Mesodermal cell (in vitro differentiated cells): Measurements from ENCODE around the gene SRRM4. TPM values are rescaled to one million over a fixed set of nuclear protein-coding genes. Genes with fewer than 3 reads are reported as not detected.

Experiments used
- H3K27ac ChIP-seq: 2 replicates; pipeline ENCODE4 v1.7.0; 2013; ENCODE audit warnings: mild to moderate bottlenecking, low read depth, low read length, moderate library complexity; ENCODE audit not compliant: severe bottlenecking
- H3K36me3 ChIP-seq: 2 replicates; pipeline ENCODE4 v1.7.1; 2013; ENCODE audit warnings: mild to moderate bottlenecking, low read length, moderate library complexity; ENCODE audit not compliant: control insufficient read depth, insufficient read depth
- H3K4me1 ChIP-seq: one replicate; pipeline ENCODE4 v1.7.1; 2013; ENCODE audit warnings: mild to moderate bottlenecking, low read length; ENCODE audit not compliant: insufficient read depth, control insufficient read depth, poor library complexity, severe bottlenecking
- H3K4me3 ChIP-seq: 2 replicates; pipeline ENCODE4 v1.7.0; 2013; ENCODE audit warnings: low read length, control low read depth, mild to moderate bottlenecking; ENCODE audit not compliant: insufficient read depth, poor library complexity, severe bottlenecking; ENCODE audit errors: extremely low read depth
- H3K9me3 ChIP-seq: 2 replicates; pipeline ENCODE4 v1.7.1; 2013; ENCODE audit warnings: mild to moderate bottlenecking, low read length, moderate library complexity; ENCODE audit not compliant: control insufficient read depth
- WGBS, 2 experiments: methylation state at CpG; one replicate each; pipeline ENCODE4 v1.1.5; 2013; ENCODE audit warnings: missing lambda C conversion rate in 2 of 2; ENCODE audit not compliant: insufficient coverage in 2 of 2; 5-methylcytosine and 5-hydroxymethylcytosine counted together
- polyA plus RNA-seq, 2 experiments: library from polyadenylated mRNA; stranded (reverse); fragments of 50-300 nt; gene quantifications; one replicate each; pipeline ENCODE4 v1.2.3, GENCODE V29; 2013

Gene SRRM4, protein sequence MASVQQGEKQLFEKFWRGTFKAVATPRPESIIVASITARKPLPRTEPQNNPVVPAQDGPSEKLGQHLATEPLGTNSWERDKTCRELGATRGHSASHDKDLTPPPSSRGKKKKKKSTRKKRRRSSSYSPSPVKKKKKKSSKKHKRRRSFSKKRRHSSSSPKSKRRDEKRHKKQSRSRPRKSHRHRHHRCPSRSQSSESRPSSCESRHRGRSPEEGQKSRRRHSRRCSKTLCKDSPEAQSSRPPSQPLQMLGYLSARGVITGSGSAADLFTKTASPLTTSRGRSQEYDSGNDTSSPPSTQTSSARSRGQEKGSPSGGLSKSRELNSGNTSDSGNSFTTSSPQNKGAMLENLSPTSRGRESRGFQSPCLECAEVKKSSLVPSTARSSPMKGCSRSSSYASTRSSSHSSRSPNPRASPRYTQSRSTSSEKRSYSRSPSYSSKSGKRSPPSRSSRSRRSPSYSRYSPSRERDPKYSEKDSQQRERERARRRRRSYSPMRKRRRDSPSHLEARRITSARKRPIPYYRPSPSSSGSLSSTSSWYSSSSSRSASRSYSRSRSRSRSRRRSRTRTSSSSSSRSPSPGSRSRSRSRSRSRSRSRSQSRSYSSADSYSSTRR
- 0.48 TPM for polyA plus RNA-seq (2013, experiment 1 of 2)
- polyA plus RNA-seq (2013, experiment 2 of 2) = 0.20 TPM

DNA sequence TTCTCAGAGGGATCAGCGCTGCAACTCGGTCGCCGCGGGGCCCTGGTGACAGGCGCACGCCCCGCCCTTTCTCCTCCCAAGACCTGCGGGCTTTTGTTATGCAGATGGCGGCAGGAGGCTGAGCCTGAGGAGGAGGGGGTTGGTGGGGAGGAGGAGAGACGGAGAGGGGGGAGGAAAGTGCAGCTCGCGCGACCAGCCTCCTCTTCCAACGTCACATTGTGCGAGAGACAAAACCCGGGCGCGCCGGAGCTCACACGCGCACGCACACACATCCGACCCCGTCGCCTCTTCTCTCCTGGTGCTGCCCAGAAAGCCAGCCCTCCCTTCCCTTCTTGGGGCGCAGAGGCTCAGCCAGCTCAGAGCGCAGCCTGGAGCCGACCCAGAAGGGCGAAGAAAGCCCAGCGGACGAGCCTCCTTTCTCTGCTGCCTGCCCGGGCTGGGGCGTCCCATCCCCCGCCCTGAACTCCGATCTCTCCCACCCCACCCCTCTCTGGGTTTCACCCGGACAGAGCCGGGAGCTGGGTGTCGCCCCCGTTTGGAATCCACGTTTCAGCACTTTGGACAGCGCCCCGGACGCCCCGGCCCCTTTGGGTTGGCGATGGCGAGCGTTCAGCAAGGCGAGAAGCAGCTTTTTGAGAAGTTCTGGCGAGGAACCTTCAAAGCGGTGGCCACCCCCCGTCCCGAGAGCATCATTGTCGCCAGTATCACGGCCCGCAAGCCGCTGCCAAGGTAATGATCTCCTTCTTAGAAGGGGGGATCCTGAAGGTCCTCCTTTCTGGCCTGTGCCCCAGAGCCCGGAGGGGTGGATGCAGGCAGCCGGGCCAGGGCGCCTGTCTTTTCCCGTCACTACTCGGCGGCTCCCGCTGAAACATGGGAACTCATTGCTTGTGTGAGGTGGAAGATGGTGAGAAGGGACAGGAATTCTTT is at the start of gene SRRM4:
Gene SRRM4, plus strand, starts transcription at position 257 of the 927 bp plus-strand sequence. Its CDS starts 342 bp downstream, at position 599.
- Histone ChIP-seq H3K4me1 (peaks cover 13% of the 10 kb centered on the region), H3K27ac (no peak within 1 kb of the TSS), H3K36me3 (no peaks in the 10 kb centered on the region), H3K9me3 (no peaks in the 10 kb centered on the region), H3K4me3 (peak within 1 kb of the TSS; percentile 26)
- 1 to 2% methylated on average over 21 to 46 of the region's 64 CpGs for WGBS, 2 experiments

DNA sequence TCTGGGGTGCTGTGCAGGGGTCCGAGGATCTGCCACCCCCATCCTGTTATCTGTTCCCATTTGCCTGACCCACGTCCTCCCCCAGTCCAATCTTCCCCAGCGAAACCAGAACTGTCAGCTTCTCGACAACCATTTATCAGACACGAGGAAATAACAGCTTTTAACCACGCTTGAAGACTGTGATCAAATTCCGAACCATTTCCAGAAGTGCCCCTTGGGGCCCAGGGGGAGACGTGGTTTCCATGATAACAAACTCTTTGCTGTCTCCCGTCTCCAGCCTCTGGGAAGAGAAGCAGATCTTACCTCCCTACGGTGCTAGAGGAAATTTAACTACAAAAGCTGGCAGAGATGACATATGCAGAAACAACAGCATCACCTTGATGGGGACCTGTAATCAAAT is 35.1 kb upstream of the SRRM4 start:
- H3K4me1 ChIP-seq = no peaks in the 10 kb centered on the region
- H3K36me3 ChIP-seq = no peaks in the 10 kb centered on the region
- no peak overlapping the region for H3K4me3 ChIP-seq
- H3K9me3 ChIP-seq = no peaks in the 10 kb centered on the region
- 82 to 85% methylated on average over 9 to 10 of the region's 10 CpGs for WGBS, 2 experiments
- H3K27ac ChIP-seq = no peak overlapping the region

DNA sequence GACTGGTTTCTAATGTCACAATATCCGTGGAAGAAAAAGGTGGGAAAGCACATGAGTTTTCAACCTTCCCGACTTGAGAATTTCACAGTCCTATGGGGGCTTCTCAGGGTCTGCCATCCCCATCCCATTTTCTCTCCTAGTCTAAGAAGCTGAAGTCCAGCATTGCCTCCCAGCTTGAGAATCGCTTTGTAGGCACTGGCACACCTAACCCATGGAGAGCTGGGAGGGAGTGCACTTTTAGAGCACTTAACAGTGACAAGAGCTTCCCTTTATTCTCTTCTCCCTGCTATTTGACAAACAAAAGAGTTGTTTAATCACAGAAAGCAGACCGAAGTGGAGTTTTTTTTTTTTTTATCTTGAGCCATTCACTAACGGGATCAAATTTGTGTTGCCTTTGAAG is 22.8 kb upstream of the SRRM4 start:
- Histone ChIP-seq H3K4me1 (no peaks in the 10 kb centered on the region), H3K27ac (no peak overlapping the region), H3K4me3 (no peak overlapping the region), H3K9me3 (peaks cover 4% of the 10 kb centered on the region), H3K36me3 (no peaks in the 10 kb centered on the region)
- WGBS, 2 experiments = 20 to 38% methylated on average over 1 to 2 of the region's 5 CpGs

DNA sequence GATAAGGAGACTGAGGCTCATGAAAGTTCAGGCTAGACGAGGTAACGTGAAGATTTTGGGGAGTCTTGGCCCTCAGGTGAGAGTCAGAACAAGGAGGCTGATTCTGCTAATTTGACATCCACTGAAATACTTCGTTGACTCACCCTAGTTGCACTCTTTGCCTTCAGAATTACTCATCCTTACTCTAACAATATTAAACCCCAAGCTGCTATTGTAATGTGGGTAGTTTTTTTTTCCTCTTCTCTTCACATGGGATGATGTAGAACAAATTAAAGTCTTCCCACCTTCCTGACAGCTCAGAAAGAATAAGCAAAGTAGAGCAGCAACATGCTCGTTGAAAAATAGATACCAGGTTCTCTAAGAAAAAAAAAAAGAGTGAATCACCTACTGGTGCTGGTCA is 22.0 kb upstream of the SRRM4 start:
- Histone ChIP-seq H3K27ac (no peak overlapping the region), H3K4me3 (no peak overlapping the region), H3K36me3 (no peaks in the 10 kb centered on the region), H3K9me3 (peaks cover 4% of the 10 kb centered on the region), H3K4me1 (no peaks in the 10 kb centered on the region)
- 100% methylated on average over 2 of the region's 4 CpGs; no CpG with 5 or more reads in 1 of the 2 experiments for WGBS, 2 experiments

DNA sequence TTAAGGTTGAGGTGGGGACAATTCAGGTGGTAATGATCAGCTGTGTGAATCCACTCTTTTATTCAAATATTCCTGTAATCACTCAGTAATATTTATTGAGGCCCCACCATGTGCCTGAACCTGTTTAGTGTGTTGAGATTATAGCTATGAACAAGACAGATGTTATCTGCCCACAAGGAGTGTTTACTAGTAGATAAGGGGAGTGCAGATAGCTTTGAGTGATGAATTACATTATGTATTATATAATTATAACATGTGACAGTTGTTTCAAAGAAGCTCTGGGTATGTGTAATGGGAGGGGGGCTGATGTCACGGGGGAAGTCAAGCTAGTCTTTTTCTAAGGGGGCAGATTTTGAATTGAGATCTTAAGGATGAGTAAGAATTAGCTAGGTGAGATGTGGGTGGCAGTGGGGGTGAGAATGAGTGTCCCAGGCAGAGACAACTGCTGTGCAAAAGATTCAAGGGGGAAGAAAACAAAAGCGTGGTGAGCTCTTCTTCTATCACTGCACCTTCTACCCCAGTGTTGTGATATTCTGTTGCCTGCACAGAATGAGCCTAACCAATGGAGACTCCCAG is 21.3 kb upstream of the SRRM4 start:
- no CpG with 5 or more reads among the region's 2 CpGs for WGBS, 2 experiments
- Histone ChIP-seq H3K27ac (no peak overlapping the region), H3K36me3 (no peaks in the 10 kb centered on the region), H3K4me3 (no peak overlapping the region), H3K4me1 (no peaks in the 10 kb centered on the region), H3K9me3 (peaks cover 4% of the 10 kb centered on the region)

DNA sequence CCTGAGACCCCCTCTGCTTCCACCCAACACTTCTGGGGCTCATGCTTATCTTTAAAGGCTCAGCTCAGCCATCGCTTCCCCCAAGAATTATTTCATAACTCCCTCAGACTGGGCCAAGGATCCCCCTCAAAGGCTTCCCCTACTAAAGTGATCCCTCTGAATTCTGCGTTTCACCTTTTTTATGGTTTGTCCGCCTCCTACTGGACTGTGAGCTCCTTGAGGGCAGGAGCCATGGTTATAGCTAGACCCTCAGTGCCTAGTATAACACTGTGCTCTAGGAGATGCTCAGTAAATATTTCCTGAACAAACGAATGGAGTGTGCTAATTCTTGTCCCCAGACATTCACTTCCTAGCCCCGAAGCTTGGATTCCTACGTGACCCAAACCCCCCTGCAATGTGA is 20.5 kb upstream of the SRRM4 start:
- no peaks in the 10 kb centered on the region for H3K36me3 ChIP-seq
- no peaks in the 10 kb centered on the region for H3K4me1 ChIP-seq
- H3K4me3 ChIP-seq = no peak overlapping the region
- WGBS, 2 experiments = 70% methylated on average over 5 to 6 of the region's 6 CpGs
- no peak overlapping the region for H3K27ac ChIP-seq
- peaks cover 4% of the 10 kb centered on the region for H3K9me3 ChIP-seq

DNA sequence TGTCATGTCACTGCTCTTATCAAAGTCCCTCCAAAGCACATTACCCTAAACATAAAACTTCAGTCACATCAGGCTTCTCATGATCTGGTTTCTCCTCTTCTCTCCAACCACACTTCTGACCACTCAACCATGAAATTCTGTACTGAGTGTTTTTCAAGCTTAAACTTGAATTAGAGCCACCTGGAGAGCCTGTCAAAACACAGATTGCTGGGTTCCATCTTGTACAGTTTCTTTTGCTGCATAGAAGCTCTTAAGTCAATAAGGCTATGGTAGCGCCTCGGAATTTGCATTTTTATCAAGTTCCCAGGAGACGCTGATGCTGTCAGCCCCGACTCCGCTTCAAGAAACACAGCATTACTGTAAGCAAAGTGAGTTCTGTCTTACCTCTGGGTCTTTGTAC is 16.4 kb upstream of the SRRM4 start:
- no peak overlapping the region for H3K27ac ChIP-seq
- no peaks in the 10 kb centered on the region for H3K4me1 ChIP-seq
- peaks cover 4% of the 10 kb centered on the region for H3K9me3 ChIP-seq
- 81 to 83% methylated on average over 5 of the region's 5 CpGs for WGBS, 2 experiments
- H3K36me3 ChIP-seq = no peaks in the 10 kb centered on the region
- H3K4me3 ChIP-seq = no peak overlapping the region

DNA sequence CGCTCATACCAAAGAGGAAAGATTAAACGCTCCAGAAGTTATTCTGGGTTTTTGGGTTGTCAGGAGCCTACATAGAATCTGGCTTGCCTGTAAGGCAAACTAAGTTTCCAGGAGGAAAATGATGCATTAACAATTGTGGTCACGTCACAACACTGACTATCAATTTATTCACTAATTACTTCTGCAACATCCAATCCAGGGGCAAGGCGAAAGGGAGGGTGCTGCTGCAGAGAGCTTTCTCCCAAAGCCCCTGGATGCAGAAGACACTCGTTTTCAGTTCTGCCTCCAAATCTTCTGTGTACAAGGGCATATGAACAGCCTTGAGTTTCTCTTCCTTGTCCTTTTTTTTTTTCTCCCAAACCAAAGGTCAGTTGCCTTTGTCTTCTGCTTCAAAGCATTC is 10.5 kb upstream of the SRRM4 start:
- H3K9me3 ChIP-seq = no peaks in the 10 kb centered on the region
- H3K27ac ChIP-seq = no peak overlapping the region
- WGBS, 2 experiments = 60% methylated on average over 3 of the region's 5 CpGs

DNA sequence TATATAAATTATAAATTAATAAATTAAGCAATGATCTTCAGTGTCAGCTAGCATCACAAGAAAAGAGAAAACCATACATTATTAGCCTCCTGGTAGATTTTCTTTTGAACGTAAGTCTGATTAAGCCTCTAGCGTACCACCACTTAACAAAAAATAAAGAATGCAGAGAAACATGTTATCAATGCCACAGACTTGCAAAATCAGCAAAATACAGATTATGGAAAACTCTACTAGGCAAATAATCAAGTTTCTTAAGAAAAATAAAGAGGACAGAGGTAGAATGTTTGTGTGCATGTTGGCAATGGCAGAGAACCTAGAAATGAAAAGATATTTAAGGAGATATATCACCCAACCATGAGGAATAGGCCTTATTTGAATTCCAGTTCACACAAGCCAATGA is 8.4 kb upstream of the SRRM4 start:
- Histone ChIP-seq H3K27ac (no peak overlapping the region), H3K4me3 (no peak overlapping the region), H3K9me3 (no peaks in the 10 kb centered on the region), H3K4me1 (no peaks in the 10 kb centered on the region), H3K36me3 (no peaks in the 10 kb centered on the region)
- WGBS, 2 experiments = 100% methylated on average over 2 of the region's 2 CpGs; no CpG with 5 or more reads in 1 of the 2 experiments

More for the DNA sequence above, 10.5 kb upstream of the SRRM4 start:
- H3K4me3 ChIP-seq = no peak overlapping the region
- no peaks in the 10 kb centered on the region for H3K36me3 ChIP-seq
- H3K4me1 ChIP-seq = no peaks in the 10 kb centered on the region

DNA sequence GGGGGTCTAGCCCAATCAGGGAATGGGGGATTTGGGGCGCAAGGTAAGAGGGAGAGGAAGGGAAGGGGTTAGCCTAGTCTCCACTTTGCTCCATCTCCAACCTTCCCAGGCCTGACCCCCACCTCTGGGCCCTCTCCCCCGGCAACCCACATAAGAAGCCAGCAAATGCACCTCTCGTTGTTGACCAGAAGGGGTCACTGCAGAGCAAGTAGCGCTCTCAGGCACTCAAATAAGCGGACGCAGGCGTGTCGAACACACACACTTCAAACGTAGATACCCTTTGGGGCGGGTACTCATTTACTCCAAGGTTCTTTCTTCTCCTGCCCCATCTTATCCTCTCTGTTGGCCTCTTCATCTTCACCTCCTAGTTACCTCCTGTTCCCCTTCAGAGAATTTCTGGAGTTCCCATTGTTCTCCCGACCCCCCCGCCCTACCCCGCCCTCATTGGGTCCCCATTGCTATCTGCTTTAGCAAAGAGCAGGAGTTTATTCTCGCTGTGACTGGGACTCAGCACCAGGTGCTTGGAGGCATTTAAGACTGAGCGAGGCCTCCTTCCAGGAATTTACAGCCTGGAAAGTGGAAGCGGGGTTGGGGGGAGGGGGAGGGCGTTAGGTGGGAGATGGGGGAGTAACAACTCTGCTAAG is 1.5 kb upstream of the SRRM4 start:
- WGBS, 2 experiments = 0 to 2% methylated on average over 13 to 14 of the region's 17 CpGs
- Histone ChIP-seq H3K36me3 (no peaks in the 10 kb centered on the region), H3K27ac (no peak overlapping the region), H3K4me1 (peaks cover 13% of the 10 kb centered on the region), H3K4me3 (no peak overlapping the region), H3K9me3 (no peaks in the 10 kb centered on the region)
